Placental epithelial cell (primary cell): ENCODE measurements around the gene DNAJB1. TPM values are rescaled to one million over a fixed set of nuclear protein-coding genes. Genes with fewer than 3 reads are reported as not detected.

Experiments
- small RNA-seq: library from RNA; depleted of rRNA; stranded (forward); fragments of <200 nt; gene quantifications from one replicate; pipeline ENCODE3, GENCODE V24; 2012
- total RNA-seq: library from RNA; depleted of rRNA; stranded (reverse); fragments of >200 nt; gene quantifications from 2 replicates; pipeline ENCODE4 v1.2.3, GENCODE V29; 2012

DNAJB1 gene
- 166 and 209 TPM in 2 replicates for total RNA-seq

DNA sequence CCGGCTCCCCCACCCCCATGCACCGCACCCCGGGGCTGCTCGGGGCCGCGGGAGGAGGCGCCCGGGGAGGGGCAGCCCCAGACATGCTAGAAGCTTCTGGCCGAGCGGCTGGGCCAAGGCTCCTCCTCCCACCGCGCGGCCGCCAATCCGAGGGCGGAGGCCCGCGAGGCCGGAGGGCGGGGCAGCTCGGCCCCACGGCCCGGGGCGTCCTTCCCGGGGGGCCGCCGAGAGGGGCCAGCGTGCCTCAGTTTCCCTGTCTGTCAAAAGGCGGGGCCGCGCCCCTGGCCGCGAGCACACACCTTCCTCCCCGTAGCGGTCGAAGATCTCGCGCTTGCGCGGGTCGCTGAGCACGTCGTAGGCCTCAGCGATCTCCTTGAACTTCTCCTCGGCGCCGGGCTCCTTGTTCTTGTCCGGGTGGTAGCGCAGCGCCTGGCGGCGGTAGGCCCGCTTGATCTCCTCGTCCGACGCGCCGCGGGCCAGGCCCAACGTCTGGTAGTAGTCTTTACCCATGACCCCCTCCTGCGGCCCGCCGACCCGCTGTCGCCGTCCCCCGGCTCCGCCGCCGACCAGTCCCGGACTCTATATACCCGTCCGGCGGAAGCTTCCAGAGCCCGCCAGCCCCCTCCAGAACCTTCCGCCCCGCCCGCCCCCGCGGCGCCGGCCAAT lies at the start of gene DNAJB1:
DNAJB1 (minus strand) TSS at position 558 of the 666 bp plus-strand sequence; CDS start at position 510, 48 bp downstream.

DNA sequence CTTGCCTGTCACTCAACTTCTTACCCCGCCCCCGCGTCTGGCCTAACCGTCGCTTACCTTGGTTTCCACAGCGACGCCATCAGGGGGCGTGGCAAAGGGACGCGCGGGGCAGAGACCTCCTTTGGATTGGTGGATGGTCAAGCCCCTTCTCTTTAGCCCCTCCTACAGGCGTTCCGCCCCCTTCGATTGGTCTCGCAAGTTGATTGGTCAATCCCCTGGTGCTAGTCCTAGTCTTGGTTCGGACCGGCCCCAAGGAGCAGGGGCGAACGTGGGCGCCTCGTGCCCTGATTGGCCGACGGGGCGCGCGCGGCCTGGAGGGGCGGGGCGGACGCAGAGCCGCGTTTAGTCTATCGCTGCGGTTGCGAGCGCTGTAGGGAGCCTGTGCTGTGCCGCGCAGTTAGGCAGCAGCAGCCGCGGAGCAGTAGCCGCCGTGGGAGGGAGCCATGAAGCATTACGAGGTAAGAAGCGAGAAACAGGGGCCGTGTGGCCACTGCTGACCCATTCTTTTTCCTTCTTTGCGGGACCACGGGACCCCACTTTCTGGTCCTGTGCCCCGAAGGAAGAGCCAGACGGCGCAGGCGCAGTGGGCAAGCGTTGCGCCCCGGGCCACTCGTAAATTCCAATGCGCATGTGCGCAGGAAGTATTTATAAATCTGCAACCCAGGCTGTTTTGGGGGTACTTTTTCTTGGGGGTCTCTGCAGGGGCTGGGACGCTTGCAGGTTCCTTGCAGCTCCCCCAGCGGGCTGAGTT lies 11.2 kb upstream of the DNAJB1 start, which contains the start of gene TECR:
TECR (plus strand) TSS at position 341 of the 751 bp plus-strand sequence; CDS start at position 444, 103 bp downstream.

GRCh38 chr19:14496029-14496833 lies 22.0 kb downstream of the DNAJB1 start, which contains the start of gene GIPC1:
Gene GIPC1 (minus strand): TSS chr19:14496127. CDS start chr19:14482976, 13,151 bp downstream.

DNA sequence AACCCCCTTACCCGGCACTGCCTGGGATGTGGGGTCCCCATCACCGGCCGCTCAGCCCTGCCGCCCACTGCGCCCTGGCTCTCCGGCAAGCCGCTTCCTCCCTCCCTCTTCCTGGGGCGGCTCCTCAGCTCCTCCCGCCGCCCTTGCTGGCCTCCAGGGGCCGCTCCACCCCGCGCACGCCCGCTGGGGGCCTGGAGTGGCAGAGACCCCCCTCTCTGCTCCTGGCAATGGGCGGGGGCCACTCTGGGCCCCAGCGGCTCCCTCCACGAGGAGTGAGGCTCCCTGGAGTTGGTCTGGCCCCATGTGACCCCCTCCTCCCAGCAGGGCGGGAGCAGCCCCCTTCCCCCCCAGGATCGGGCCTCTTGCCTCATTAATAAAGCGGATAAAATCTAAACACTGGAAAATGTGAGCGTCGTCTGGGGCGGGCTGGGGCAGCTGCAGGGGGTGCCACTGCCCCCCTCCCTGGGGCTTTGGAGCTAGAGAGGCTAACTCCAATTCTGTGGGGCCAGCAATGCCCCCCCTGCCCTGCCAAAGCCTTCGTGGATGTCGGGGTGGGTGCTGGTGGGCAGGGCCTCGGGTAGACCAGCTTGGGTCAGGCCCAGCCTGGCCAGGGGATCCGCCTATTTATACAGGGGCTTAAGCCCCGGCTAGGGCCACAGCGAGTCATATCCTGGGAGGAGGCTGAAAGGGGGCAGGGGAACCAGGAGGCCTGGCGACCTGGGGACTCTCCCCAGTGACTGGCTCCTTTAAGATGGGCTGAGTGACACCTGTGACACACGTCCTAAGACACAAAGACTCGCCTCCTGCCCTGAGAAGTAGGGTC lies 42.7 kb downstream of the DNAJB1 start, which contains the start of gene PTGER1:
PTGER1 (minus strand) TSS at position 104 of the 823 bp plus-strand sequence. CDS start 1,034 bp downstream, outside the sequence.

Small RNA genes within 50 kb of the gene (small RNA-seq; reads per million reads assigned to genes)
- gene SNRPGP15 = not detected

Other genes with a start within 250 kb of the DNAJB1 start
- 16.1 and 30.7 TPM in 2 replicates for gene ADGRE5, start 137.0 kb downstream of the DNAJB1 start, total RNA-seq
- gene DDX39A, start 99.1 kb downstream of the DNAJB1 start, total RNA-seq = 22.0 and 59.6 TPM in 2 replicates
- 5.6 and 7.9 TPM in 2 replicates for gene PKN1, start 85.1 kb downstream of the DNAJB1 start, total RNA-seq
- 0.79 and 1.7 TPM in 2 replicates for gene PTGER1, start 43.0 kb downstream of the DNAJB1 start, total RNA-seq
- 203 and 316 TPM in 2 replicates for gene GIPC1, start 22.3 kb downstream of the DNAJB1 start, total RNA-seq
- gene TECR, start 11.2 kb upstream of the DNAJB1 start, total RNA-seq = 69.9 and 111 TPM in 2 replicates
- 258 and 369 TPM in 2 replicates for gene NDUFB7, start 53.7 kb upstream of the DNAJB1 start, total RNA-seq
- gene CLEC17A, start 64.7 kb upstream of the DNAJB1 start, total RNA-seq = not detected in 2 replicates
- gene ADGRE3, start 156.4 kb upstream of the DNAJB1 start, total RNA-seq = not detected in 2 replicates
- gene ZNF333, start 171.7 kb upstream of the DNAJB1 start, total RNA-seq = 12.5 and 13.3 TPM in 2 replicates